HepG2 (cell line): ENCODE measurements around the gene BAIAP3.

Source experiments
- CHD2 ChIP-seq: IDR thresholded peaks from 2 replicates; pipeline ENCODE4 v1.6.1; 2011; ENCODE audit warnings: low read depth, low read length, improper control_type of control experiment
- MEF2D ChIP-seq: sonication (generic); formaldehyde crosslinking; IDR thresholded peaks from 2 replicates; pipeline ENCODE4 v1.5.1; 2020; ENCODE audit warnings: mild to moderate bottlenecking, missing genetic modification reagents
- POLR2AphosphoS2 ChIP-seq: IDR thresholded peaks from 2 replicates; pipeline ENCODE4 v1.6.1; 2011; ENCODE audit warnings: low read depth, low read length, improper control_type of control experiment
- U2AF1 ChIP-seq: fragments of 200-400 bp; formaldehyde crosslinking; optimal IDR thresholded peaks from 2 replicates; pipeline ENCODE3; 2017; ENCODE audit warnings: mild to moderate bottlenecking, low read depth, low read length

GRCh38 chr16:1312467-1312816 lies 21.0 kb upstream of the BAIAP3 start:
- no peak for TF ChIP-seq U2AF1
- no peak for TF ChIP-seq POLR2AphosphoS2
- no peak for TF ChIP-seq CHD2
- no peak for TF ChIP-seq MEF2D (CRISPR knock-in tag)
